HepG2 (cell line): ENCODE results near the gene CXCL17. TPM values are rescaled to one million over a fixed set of nuclear protein-coding genes. Genes with fewer than 3 reads are reported as not detected.

Source experiments
- ARID4A ChIP-seq: sonication (generic); formaldehyde crosslinking; IDR thresholded peaks from 2 replicates; pipeline ENCODE4 v1.5.0; 2020; ENCODE audit warnings: mild to moderate bottlenecking, missing genetic modification reagents, borderline replicate concordance
- ATF1 ChIP-seq: IDR thresholded peaks from 2 replicates; pipeline ENCODE4 v1.6.1; 2016; ENCODE audit warnings: mild to moderate bottlenecking, control low read depth
- HNF1B ChIP-seq: sonication (generic); formaldehyde crosslinking; IDR thresholded peaks from 2 replicates; pipeline ENCODE4 v1.5.1; 2020; ENCODE audit warnings: mild to moderate bottlenecking, moderate library complexity, missing genetic modification reagents
- KLF16 ChIP-seq, 2 experiments: sonication (generic) in 1 of 2; formaldehyde crosslinking in 1 of 2; IDR thresholded peaks; 2 replicates each; pipeline versions ENCODE4 v1.6.1 to v1.8.0; 2016 to 2023; ENCODE audit warnings: missing genetic modification reagents in 2 of 2, missing compliant biosample characterization in 1 of 2
- MATR3 ChIP-seq: sonication (generic); formaldehyde crosslinking; IDR thresholded peaks from 2 replicates; pipeline ENCODE4 v1.4.0; 2020; ENCODE audit warnings: missing genetic modification reagents
- TAF1 ChIP-seq: sonication (generic); formaldehyde crosslinking; IDR thresholded peaks from 2 replicates; pipeline ENCODE4 v1.4.0; 2020; ENCODE audit warnings: missing genetic modification reagents
- ZBTB20 ChIP-seq: sonication (generic); formaldehyde crosslinking; IDR thresholded peaks from 2 replicates; pipeline ENCODE4 v1.8.1; 2023; ENCODE audit warnings: missing genetic modification reagents, low read depth, mild to moderate bottlenecking, borderline replicate concordance
- ZFP37 ChIP-seq: sonication (generic); formaldehyde crosslinking; IDR thresholded peaks from 2 replicates; pipeline ENCODE4 v1.4.0; 2020; ENCODE audit warnings: missing genetic modification reagents, borderline replicate concordance
- ZNF609 ChIP-seq: sonication (generic); formaldehyde crosslinking; IDR thresholded peaks from 2 replicates; pipeline ENCODE4 v1.4.0; 2020; ENCODE audit warnings: mild to moderate bottlenecking, missing genetic modification reagents, borderline replicate concordance
- ZNF710 ChIP-seq: sonication (generic); formaldehyde crosslinking; IDR thresholded peaks from 2 replicates; pipeline ENCODE4 v1.5.0; 2020; ENCODE audit warnings: mild to moderate bottlenecking, missing genetic modification reagents, borderline replicate concordance
- ZNF839 ChIP-seq: sonication (generic); formaldehyde crosslinking; IDR thresholded peaks from 2 replicates; pipeline ENCODE4 v1.4.0; 2020; ENCODE audit warnings: missing genetic modification reagents, mild to moderate bottlenecking, borderline replicate concordance
- ZSCAN25 ChIP-seq: sonication (generic); formaldehyde crosslinking; IDR thresholded peaks from 2 replicates; pipeline ENCODE4 v1.8.0; 2022; ENCODE audit warnings: mild to moderate bottlenecking, missing genetic modification reagents
- polyA plus RNA-seq, 8 experiments: library from polyadenylated mRNA; depleted of rRNA in 3 of 8; stranded (reverse) in 7 of 8; unstranded in 1 of 8; fragments of >200 nt; fragmentation: Illumina TruSeq in 4 of 8; extraction: Trizol in 4 of 8; gene quantifications; 2 replicates each; pipeline versions ENCODE4 v1.2.1 to v1.2.3, GENCODE V29; 2011 to 2016; ENCODE audit warnings: low read depth in 4 of 8, missing spikeins in 1 of 8, mixed read lengths in 1 of 8; ENCODE audit not compliant: insufficient read depth in 1 of 8
- total RNA-seq, 5 experiments: library from RNA; depleted of rRNA; stranded (reverse); fragments of >200 nt; fragmentation: Illumina TruSeq; extraction: Trizol; gene quantifications; 2 replicates each; pipeline ENCODE4 v1.2.3, GENCODE V29; 2016; ENCODE audit warnings: low read depth in 1 of 5
- TF ChIP-seq, protein P1 (sequence below), 2 experiments: fragments of 450-650 bp in 1 of 2; sonication (generic) in 1 of 2; formaldehyde crosslinking; IDR thresholded peaks; 2 replicates each; pipeline versions ENCODE4 v1.5.0 to v1.8.0; 2020 to 2022; ENCODE audit warnings: mild to moderate bottlenecking in 1 of 2, missing genetic modification reagents in 1 of 2

The CXCL17 gene
- total and polyA plus RNA-seq, 2 of the 13 experiments (the other 11 are each of a cell fraction or from before 2014, with no cell fraction given): 0.12 TPM; not detected in 1

DNA sequence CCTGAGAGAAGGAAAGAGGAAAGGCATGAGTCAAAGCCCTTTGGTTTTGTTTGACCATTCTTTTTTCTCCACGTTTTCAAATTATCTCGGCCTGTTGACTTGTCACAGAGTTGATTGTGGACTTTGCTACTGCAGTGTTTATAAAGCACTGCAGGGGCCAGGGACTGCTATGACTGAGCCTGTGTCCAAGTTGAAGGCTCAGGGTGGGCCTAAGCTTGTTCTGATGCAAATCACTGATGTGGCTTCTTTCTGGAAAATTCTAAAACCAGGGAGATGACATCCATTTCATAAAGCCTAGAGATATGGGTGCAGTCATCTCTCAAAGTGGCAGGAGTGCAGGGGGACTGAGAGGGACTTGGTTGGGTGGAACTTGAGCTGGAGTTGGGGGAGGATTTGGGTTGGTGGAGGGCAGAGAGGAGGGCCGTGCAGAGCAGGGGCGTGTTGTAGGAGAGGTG lies 1.2 kb upstream of the CXCL17 start (continued):
- TF ChIP-seq ZNF609: peak; percentile 57; the same call in 1 of the 2 replicates
- peak; percentile 48; the same call in 1 of the 2 replicates for TF ChIP-seq ZBTB20
- TF ChIP-seq ZNF839 (CRISPR knock-in tag): no peak
- TF ChIP-seq ZNF710 (CRISPR knock-in tag): peak; percentile 83; the same call in 1 of the 2 replicates
- 0 out of 2 replicates have a peak, but pooled peaks have one; percentile 21 for TF ChIP-seq TAF1 (CRISPR knock-in tag)
- TF ChIP-seq ZFP37 (CRISPR knock-in tag): no peak
- TF ChIP-seq ATF1 (CRISPR knock-in tag): peak; percentile 38; the same call in 1 of the 2 replicates
- peak in 1 of 2 experiments; percentile 81; a peak in 2 of 4 replicates for TF ChIP-seq KLF16 (CRISPR knock-in tag; IDR thresholded peaks at IDR 0.05)
- TF ChIP-seq HNF1B (CRISPR knock-in tag): peak; percentile 58
- TF ChIP-seq ZSCAN25 (CRISPR knock-in tag): peak; percentile 42; the same call in 1 of the 2 replicates
- TF ChIP-seq, protein P1, sequence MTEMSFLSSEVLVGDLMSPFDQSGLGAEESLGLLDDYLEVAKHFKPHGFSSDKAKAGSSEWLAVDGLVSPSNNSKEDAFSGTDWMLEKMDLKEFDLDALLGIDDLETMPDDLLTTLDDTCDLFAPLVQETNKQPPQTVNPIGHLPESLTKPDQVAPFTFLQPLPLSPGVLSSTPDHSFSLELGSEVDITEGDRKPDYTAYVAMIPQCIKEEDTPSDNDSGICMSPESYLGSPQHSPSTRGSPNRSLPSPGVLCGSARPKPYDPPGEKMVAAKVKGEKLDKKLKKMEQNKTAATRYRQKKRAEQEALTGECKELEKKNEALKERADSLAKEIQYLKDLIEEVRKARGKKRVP (CRISPR knock-in tag; IDR thresholded peaks at IDR 0.05): peak in 1 of 2 experiments; percentile 50; a peak in 1 of 4 replicates
- no peak for TF ChIP-seq MATR3 (CRISPR knock-in tag)
- peak; percentile 48; the same call in 1 of the 2 replicates for TF ChIP-seq ARID4A (CRISPR knock-in tag)
